Measurements from ENCODE around the gene TRIM66.

GRCh38 chr11:8610532-8611116, 71.8 kb downstream of the TRIM66 start:
- TF ChIP-seq POLR2AphosphoS5 (IDR thresholded peaks at IDR 0.05; ENCODE audit: low read depth, low read length) (no peak), EP300 (IDR thresholded peaks at IDR 0.05; ENCODE audit: borderline replicate concordance in 1 of 2, low read depth in 2 of 2, low read length in 2 of 2) (no peak), POLR2A (IDR thresholded peaks at IDR 0.05; ENCODE audit: control extremely low read depth in 1 of 2, low read depth in 2 of 2, low read length in 2 of 2) (no peak), CEBPB (IDR thresholded peaks at IDR 0.05; ENCODE audit: low read depth, low read length) (no peak), ZNF274 (IDR thresholded peaks at IDR 0.05; ENCODE audit: borderline replicate concordance, extremely low read depth, low read length) (no peak), CTCF (IDR thresholded peaks at IDR 0.05; ENCODE audit: control extremely low read depth in 1 of 3, insufficient read depth in 1 of 3, low read depth in 1 of 3, low read length in 3 of 3) (no peak), EZH2 (IDR thresholded peaks at IDR 0.05; ENCODE audit: low read depth, low read length, severe bottlenecking) (no peak), JUN (IDR thresholded peaks at IDR 0.05; ENCODE audit: low read depth, low read length) (no peak), TAF1 (IDR thresholded peaks at IDR 0.05; ENCODE audit: low read depth, low read length) (no peak), SP2 (IDR thresholded peaks at IDR 0.05; ENCODE audit: low read length) (no peak), GABPA (IDR thresholded peaks at IDR 0.05; ENCODE audit: borderline replicate concordance, insufficient read depth, low read length) (no peak), CBX8 (IDR thresholded peaks at IDR 0.05; ENCODE audit: borderline replicate concordance, low read depth, low read length) (no peak), SIX5 (IDR thresholded peaks at IDR 0.05; ENCODE audit: low read depth, low read length) (no peak), MAFK (IDR thresholded peaks at IDR 0.05; ENCODE audit: low read depth, low read length) (no peak)
